K562 (cell line): ENCODE data around the gene ZNF8. TPM values are rescaled to one million over a fixed set of nuclear protein-coding genes. Genes with fewer than 3 reads are reported as not detected.

ENCODE experiments used
- AFF1 ChIP-seq, 2 experiments: fragments of 450-650 bp; IDR thresholded peaks; 2 replicates each; pipeline ENCODE4 v1.6.1; 2018; ENCODE audit warnings: mild to moderate bottlenecking in 2 of 2, low read depth in 1 of 2; ENCODE audit not compliant: partially characterized antibody in 2 of 2
- ARNT ChIP-seq, 2 experiments: fragments of 450-650 bp; IDR thresholded peaks; 2 replicates each; pipeline ENCODE4 v1.6.1; 2016; ENCODE audit warnings: mild to moderate bottlenecking in 1 of 2
- ATF3 ChIP-seq, 2 experiments: fragments of 450-650 bp in 1 of 2; sonication (generic) in 1 of 2; formaldehyde crosslinking in 1 of 2; IDR thresholded peaks in 1 of 2; conservative IDR thresholded peaks in 1 of 2; 2 replicates each; pipeline versions ENCODE4 v1.6.1 to v1.8.1; 2016 to 2023; ENCODE audit warnings: mild to moderate bottlenecking in 2 of 2, moderate library complexity in 2 of 2, inconsistent platforms in 1 of 2, missing genetic modification reagents in 1 of 2
- BHLHE40 ChIP-seq: IDR thresholded peaks from 2 replicates; pipeline ENCODE4 v1.6.1; 2011; ENCODE audit warnings: low read length, improper control_type of control experiment
- EP400 ChIP-seq: fragments of 450-650 bp; IDR thresholded peaks from 2 replicates; pipeline ENCODE4 v1.6.1; 2017; ENCODE audit warnings: antibody characterized with exemption, mild to moderate bottlenecking, moderate library complexity
- FOSL1 ChIP-seq: fragments of 200-800 bp; sonication (Bioruptor generic); conservative IDR thresholded peaks from 2 replicates; pipeline ENCODE4 v1.6.1; 2016; ENCODE audit warnings: missing genetic modification characterization, missing compliant biosample characterization
- GTF2A2 ChIP-seq: IDR thresholded peaks from 2 replicates; pipeline ENCODE4 v1.6.1; 2016; ENCODE audit warnings: mild to moderate bottlenecking, missing genetic modification characterization, missing compliant biosample characterization
- HSF4 ChIP-seq: fragments of 250-450 bp; sonication (Bioruptor Pico); IDR thresholded peaks from 2 replicates; pipeline ENCODE4 v2.1.2; 2022; ENCODE audit warnings: mild to moderate bottlenecking, moderate library complexity, borderline replicate concordance
- MAZ ChIP-seq, 2 experiments: fragments of 450-650 bp in 1 of 2; sonication (generic) in 1 of 2; formaldehyde crosslinking; IDR thresholded peaks in 1 of 2; conservative IDR thresholded peaks in 1 of 2; 2 replicates each; pipeline versions ENCODE4 v1.4.0 to v1.5.0; 2020; ENCODE audit warnings: mild to moderate bottlenecking in 1 of 2, missing genetic modification reagents in 1 of 2
- PHB2 ChIP-seq: fragments of 450-650 bp; IDR thresholded peaks from 2 replicates; pipeline ENCODE4 v1.6.1; 2017; ENCODE audit warnings: low read depth
- STAG1 ChIP-seq: sonication (generic); formaldehyde crosslinking; IDR thresholded peaks from 2 replicates; pipeline ENCODE4 v1.5.0; 2020; ENCODE audit warnings: missing genetic modification reagents, borderline replicate concordance
- ZNF12 ChIP-seq: sonication (generic); formaldehyde crosslinking; IDR thresholded peaks from 2 replicates; pipeline ENCODE4 v1.4.0; 2020; ENCODE audit warnings: mild to moderate bottlenecking, missing genetic modification reagents
- ZNF354B ChIP-seq: fragments of 250-450 bp; sonication (Bioruptor Pico); IDR thresholded peaks from 2 replicates; pipeline ENCODE4 v1.4.0; 2020
- ZNF511 ChIP-seq: sonication (generic); formaldehyde crosslinking; IDR thresholded peaks from 2 replicates; pipeline ENCODE4 v1.8.0; 2022; ENCODE audit warnings: mild to moderate bottlenecking, missing genetic modification reagents
- polyA plus RNA-seq, 8 experiments: library from polyadenylated mRNA; depleted of rRNA in 4 of 8; stranded (reverse) in 5 of 8; unstranded in 3 of 8; fragments of >200 nt; fragmentation: Nextera tagmentation in 2 of 8; fragmentation: Illumina TruSeq in 1 of 8; extraction: Ambion mirVana in 2 of 8; extraction: Trizol in 1 of 8; gene quantifications; 2 replicates each; pipeline versions ENCODE4 v1.2.1 to v1.2.3, GENCODE V29; 2011 to 2014; ENCODE audit warnings: inconsistent platforms in 1 of 8, missing spikeins in 1 of 8
- total RNA-seq, 7 experiments: library from RNA; depleted of rRNA in 6 of 7; stranded (reverse); fragments of >200 nt in 6 of 7; fragmentation: Illumina TruSeq in 2 of 7; extraction: Trizol in 2 of 7; gene quantifications; 2 replicates each; pipeline versions ENCODE4 v1.2.1 to v1.2.3, GENCODE V29; 2011 to 2021; ENCODE audit warnings: low replicate concordance in 1 of 7
- TF ChIP-seq, protein P1 (sequence below): sonication (generic); formaldehyde crosslinking; IDR thresholded peaks from 2 replicates; pipeline ENCODE4 v1.8.0; 2023; ENCODE audit warnings: mild to moderate bottlenecking, missing genetic modification reagents
- TF ChIP-seq, protein P2 (sequence below): fragments of 250-450 bp; sonication (Bioruptor Pico); IDR thresholded peaks from 2 replicates; pipeline ENCODE4 v1.8.0; 2021; ENCODE audit warnings: borderline replicate concordance, mild to moderate bottlenecking, moderate library complexity; ENCODE audit not compliant: poor library complexity, severe bottlenecking

The ZNF8 gene
- total and polyA plus RNA-seq, 9 of the 15 experiments (the other 6 are each of a cell fraction or from before 2014, with no cell fraction given), result 0.71 to 7.7 (median 4.7) TPM

DNA sequence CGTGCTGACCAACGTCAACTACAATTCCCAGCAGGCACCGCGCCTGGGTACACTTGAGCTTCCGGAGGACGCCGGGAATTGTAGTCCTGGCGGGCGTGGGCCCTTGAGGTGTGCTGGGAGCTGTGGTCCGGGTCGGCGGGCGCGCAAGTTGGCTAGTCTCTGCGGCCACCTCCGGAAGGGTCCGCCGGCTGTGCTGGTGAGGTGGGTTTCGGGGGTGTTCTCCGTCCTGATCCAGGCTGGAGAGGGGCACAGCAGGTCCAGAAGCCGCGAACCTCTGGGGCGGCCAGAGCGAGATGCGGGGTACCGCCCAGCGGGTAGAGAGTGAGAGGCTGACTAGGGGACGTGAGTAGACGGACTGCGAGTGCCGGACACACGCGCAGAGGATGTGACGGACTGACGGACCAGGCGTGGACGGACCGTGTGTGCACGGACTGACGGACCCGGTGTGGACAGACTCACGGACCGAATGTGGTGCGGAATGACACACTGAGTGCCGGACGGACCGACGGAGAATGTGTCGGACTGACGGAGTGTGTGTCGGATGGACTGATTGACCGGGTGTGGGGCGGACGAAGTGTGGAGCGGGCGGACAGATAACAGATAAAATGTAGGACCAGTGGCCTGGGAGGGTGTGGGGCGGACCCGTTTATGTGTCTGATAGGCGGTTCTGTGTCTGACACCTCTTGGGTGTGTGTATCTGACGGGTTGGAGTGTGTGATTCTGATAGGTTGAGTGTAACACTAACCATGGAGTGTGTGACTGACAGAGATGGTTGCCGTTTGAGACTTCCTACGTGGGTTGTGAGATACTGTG, 48.4 kb downstream of the ZNF8 start, which contains the start of gene ZSCAN22 (continued):
- TF ChIP-seq, protein P1, sequence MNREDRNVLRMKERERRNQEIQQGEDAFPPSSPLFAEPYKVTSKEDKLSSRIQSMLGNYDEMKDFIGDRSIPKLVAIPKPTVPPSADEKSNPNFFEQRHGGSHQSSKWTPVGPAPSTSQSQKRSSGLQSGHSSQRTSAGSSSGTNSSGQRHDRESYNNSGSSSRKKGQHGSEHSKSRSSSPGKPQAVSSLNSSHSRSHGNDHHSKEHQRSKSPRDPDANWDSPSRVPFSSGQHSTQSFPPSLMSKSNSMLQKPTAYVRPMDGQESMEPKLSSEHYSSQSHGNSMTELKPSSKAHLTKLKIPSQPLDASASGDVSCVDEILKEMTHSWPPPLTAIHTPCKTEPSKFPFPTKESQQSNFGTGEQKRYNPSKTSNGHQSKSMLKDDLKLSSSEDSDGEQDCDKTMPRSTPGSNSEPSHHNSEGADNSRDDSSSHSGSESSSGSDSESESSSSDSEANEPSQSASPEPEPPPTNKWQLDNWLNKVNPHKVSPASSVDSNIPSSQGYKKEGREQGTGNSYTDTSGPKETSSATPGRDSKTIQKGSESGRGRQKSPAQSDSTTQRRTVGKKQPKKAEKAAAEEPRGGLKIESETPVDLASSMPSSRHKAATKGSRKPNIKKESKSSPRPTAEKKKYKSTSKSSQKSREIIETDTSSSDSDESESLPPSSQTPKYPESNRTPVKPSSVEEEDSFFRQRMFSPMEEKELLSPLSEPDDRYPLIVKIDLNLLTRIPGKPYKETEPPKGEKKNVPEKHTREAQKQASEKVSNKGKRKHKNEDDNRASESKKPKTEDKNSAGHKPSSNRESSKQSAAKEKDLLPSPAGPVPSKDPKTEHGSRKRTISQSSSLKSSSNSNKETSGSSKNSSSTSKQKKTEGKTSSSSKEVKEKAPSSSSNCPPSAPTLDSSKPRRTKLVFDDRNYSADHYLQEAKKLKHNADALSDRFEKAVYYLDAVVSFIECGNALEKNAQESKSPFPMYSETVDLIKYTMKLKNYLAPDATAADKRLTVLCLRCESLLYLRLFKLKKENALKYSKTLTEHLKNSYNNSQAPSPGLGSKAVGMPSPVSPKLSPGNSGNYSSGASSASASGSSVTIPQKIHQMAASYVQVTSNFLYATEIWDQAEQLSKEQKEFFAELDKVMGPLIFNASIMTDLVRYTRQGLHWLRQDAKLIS (CRISPR knock-in tag), result peak; percentile 58; the same call in 1 of the 2 replicates
- TF ChIP-seq MAZ (CRISPR knock-in tag; conservative IDR thresholded peaks at IDR 0.05 in 1 of 2, IDR thresholded peaks at IDR 0.05 in 1 of 2) (peak; percentile 76 to 80; a peak in 2 of 4 replicates), ATF3 (IDR thresholded peaks at IDR 0.05) (no peak; the same call in 1 of the 2 replicates), ATF3 (CRISPR knock-in tag; conservative IDR thresholded peaks at IDR 0.05) (0 out of 2 replicates have a peak, but pooled peaks have one; percentile 44), ZNF12 (CRISPR knock-in tag) (no peak; the same call in 1 of the 2 replicates), STAG1 (CRISPR knock-in tag) (no peak), AFF1 (IDR thresholded peaks at IDR 0.05; ENCODE audit: low read depth in 1 of 2, partially characterized antibody in 2 of 2) (peak; percentile 76 to 98), FOSL1 (tag) (peak; percentile 76), BHLHE40 (peak; percentile 77), HSF4 (CRISPR knock-in tag) (no peak), ZNF354B (CRISPR knock-in tag) (no peak), ZNF511 (peak; percentile 60), EP400 (peak; percentile 92), PHB2 (no peak), ARNT (IDR thresholded peaks at IDR 0.05) (peak in 1 of 2 experiments; percentile 4; a peak in 2 of 4 replicates), GTF2A2 (tag) (no peak; the same call in 1 of the 2 replicates)
- TF ChIP-seq, protein P2, sequence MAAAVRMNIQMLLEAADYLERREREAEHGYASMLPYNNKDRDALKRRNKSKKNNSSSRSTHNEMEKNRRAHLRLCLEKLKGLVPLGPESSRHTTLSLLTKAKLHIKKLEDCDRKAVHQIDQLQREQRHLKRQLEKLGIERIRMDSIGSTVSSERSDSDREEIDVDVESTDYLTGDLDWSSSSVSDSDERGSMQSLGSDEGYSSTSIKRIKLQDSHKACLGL (CRISPR knock-in tag), result peak; percentile 14
